ENCODE data around the gene POLR1D. TPM values are rescaled to one million over a fixed set of nuclear protein-coding genes. Genes with fewer than 3 reads are reported as not detected.

POLR1D gene
- total and polyA plus RNA-seq, 8 donors = 100 to 164 (median 143) TPM

DNA sequence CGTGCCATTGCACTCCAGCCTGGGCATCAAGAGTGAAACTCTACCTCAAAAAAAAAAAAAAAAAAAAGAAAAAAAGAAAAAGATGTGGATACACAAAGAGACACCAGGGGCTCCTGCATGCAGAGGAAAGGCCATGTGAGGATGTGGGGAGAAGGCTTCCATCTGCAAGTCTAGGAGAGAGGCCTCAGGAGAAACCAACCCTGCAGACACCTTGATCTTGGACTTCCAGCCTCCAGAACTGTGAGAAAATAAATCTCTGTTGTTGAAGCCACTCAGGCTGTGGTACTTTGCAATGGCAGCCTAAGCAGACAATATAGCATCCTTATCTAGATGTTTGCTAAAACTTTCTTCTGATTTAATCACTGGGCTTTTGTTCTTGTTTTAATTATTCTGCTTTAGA lies 50.3 kb downstream of the POLR1D start:
- ATAC-seq (no peak), DNase-seq (no peak)

More for the DNA sequence above, 50.3 kb downstream of the POLR1D start:
- intact Hi-C loops (cut with DNase I) = no loop called here
- TF ChIP-seq, protein P1, sequence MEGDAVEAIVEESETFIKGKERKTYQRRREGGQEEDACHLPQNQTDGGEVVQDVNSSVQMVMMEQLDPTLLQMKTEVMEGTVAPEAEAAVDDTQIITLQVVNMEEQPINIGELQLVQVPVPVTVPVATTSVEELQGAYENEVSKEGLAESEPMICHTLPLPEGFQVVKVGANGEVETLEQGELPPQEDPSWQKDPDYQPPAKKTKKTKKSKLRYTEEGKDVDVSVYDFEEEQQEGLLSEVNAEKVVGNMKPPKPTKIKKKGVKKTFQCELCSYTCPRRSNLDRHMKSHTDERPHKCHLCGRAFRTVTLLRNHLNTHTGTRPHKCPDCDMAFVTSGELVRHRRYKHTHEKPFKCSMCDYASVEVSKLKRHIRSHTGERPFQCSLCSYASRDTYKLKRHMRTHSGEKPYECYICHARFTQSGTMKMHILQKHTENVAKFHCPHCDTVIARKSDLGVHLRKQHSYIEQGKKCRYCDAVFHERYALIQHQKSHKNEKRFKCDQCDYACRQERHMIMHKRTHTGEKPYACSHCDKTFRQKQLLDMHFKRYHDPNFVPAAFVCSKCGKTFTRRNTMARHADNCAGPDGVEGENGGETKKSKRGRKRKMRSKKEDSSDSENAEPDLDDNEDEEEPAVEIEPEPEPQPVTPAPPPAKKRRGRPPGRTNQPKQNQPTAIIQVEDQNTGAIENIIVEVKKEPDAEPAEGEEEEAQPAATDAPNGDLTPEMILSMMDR (IDR thresholded peaks at IDR 0.05) = no peak
- no peak overlapping the region for H3K4me3 ChIP-seq
- H3K27me3 ChIP-seq = no peaks in the 10 kb centered on the region
- peaks cover 0 to 6% of the 10 kb centered on the region in 2 donors for H3K9me3 ChIP-seq
- peaks cover 0 to under 1% of the 10 kb centered on the region in 2 donors for H3K36me3 ChIP-seq
- no peaks in the 10 kb centered on the region for H3K4me1 ChIP-seq
- no peak overlapping the region for H3K27ac ChIP-seq

Other genes starting within 250 kb of the POLR1D start
- 100 to 1,000 TPM in 1 of 2 donors, 10 to 100 TPM in 1; 66.6 to 124 TPM for gene GTF3A, start 197.3 kb upstream of the POLR1D start, total RNA-seq
- gene GTF3A, start 197.3 kb upstream of the POLR1D start, polyA plus RNA-seq (ENCODE audit: insufficient read length in 6 of 6) = 10 to 100 TPM; 68.3 to 91.9 (median 77.5) TPM
- 10 to 100 TPM; 43.4 to 44.6 TPM for gene MTIF3, start 171.3 kb upstream of the POLR1D start, total RNA-seq
- 10 to 100 TPM; 62.4 to 70.0 (median 67.5) TPM for gene MTIF3, start 171.3 kb upstream of the POLR1D start, polyA plus RNA-seq (ENCODE audit: insufficient read length in 6 of 6)
- 10 to 100 TPM; 24.8 to 25.9 TPM for gene LNX2, start 1.4 kb upstream of the POLR1D start, total RNA-seq
- 10 to 100 TPM; 16.0 to 18.1 (median 17.0) TPM for gene LNX2, start 1.4 kb upstream of the POLR1D start, polyA plus RNA-seq (ENCODE audit: insufficient read length in 6 of 6)
- not detected for gene GSX1, start 170.6 kb downstream of the POLR1D start, total RNA-seq
- gene GSX1, start 170.6 kb downstream of the POLR1D start, polyA plus RNA-seq (ENCODE audit: insufficient read length in 6 of 6) = not detected